Fibroblast of mammary gland (primary cell): ENCODE results near the gene SPN.
A peak's percentile ranks its signal among the peaks of the same experiment; 100 is the strongest.

Experiments
- DNase-seq: peaks from one replicate; pipeline ENCODE4 v3.0.0-alpha.2; 2010; ENCODE audit warnings: low read depth
- H3K4me3 ChIP-seq: 2 replicates; pipeline ENCODE4 v1.5.1; 2011; ENCODE audit warnings: low read depth, mild to moderate bottlenecking, low read length, moderate library complexity; ENCODE audit not compliant: control insufficient read depth
- CTCF ChIP-seq: conservative IDR thresholded peaks from 2 replicates; pipeline ENCODE4 v1.5.1; 2011; ENCODE audit warnings: low read depth, low read length, inconsistent platforms; ENCODE audit not compliant: control insufficient read depth, insufficient read depth

Gene SPN

GRCh38 chr16:29668267-29668666 lies 5.2 kb downstream of the SPN start:
- no peak overlapping the region for H3K4me3 ChIP-seq
- TF ChIP-seq CTCF: no peak
- DNase-seq: no peak

- TF ChIP-seq CTCF: no peak
- H3K4me3 ChIP-seq: no peak overlapping the region
- no peak for DNase-seq
Measured at GRCh38 chr16:29673501-29673900, 10.5 kb downstream of the SPN start.

GRCh38 chr16:29674188-29674587 lies 11.1 kb downstream of the SPN start:
- no peak overlapping the region for H3K4me3 ChIP-seq
- TF ChIP-seq CTCF: no peak
- peak; percentile 55 for DNase-seq

GRCh38 chr16:29675811-29676643 lies 13.0 kb downstream of the SPN start:
- peak; percentile 38 for DNase-seq
- no peak for TF ChIP-seq CTCF
- H3K4me3 ChIP-seq: no peak overlapping the region

GRCh38 chr16:29676989-29677785 lies 14.1 kb downstream of the SPN start:
- no peak for DNase-seq
- H3K4me3 ChIP-seq: no peak overlapping the region
- TF ChIP-seq CTCF: no peak

GRCh38 chr16:29678691-29679267 lies 15.7 kb downstream of the SPN start, which contains the start of gene QPRT:
QPRT (plus strand) TSS chr16:29679180; CDS start chr16:29679198, 18 bp downstream.
- no peak for TF ChIP-seq CTCF
- DNase-seq: peak; percentile 67
- H3K4me3 ChIP-seq: peak within 1 kb of the TSS; percentile 55
